ENCODE data around the gene FAM13A. TPM values are rescaled to one million over a fixed set of nuclear protein-coding genes. Genes with fewer than 3 reads are reported as not detected.

The FAM13A gene
- total and polyA plus RNA-seq, 10 of the 15 experiments (the other 5 are each of a cell fraction or from before 2014, with no cell fraction given): 0.05 to 1.8 (median 0.27) TPM; not detected in 1

DNA sequence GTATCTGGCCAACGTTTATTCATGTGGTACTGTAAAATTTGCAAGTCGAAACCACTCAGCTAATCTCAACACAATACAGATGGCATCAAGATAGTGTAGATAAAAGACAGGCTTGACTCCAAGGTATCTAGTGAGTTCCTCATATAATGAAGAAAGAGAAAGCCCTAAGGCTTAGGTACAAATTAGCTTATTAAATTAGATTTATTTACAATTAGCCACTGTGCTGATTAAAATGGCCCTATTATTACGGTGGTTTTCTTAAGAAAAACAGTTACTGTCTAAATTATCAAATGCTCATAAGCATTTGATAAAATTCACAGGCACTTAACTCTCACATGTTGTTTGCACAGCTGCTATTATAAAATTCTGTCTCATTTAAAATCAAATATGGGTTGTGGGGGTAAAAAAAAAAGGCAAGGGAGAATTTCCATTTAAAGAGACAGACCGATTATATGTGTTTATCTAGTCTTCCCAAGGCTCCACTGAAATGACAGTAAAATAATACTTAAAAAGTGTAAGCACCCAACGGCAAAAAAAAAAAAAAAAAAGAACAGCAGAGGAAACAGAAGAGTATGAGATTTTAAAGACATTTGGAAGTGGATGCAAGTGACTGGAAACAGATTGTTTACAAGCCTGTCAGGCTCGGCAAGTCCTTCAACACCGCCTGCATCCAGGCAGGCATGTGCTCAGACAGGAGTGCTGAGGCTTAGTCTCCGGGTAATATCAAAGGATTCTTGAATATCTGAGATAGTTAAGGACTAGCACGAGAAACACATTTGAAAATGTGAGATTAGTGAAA lies 55.1 kb downstream of the FAM13A start (continued):
- TF ChIP-seq, protein P1, sequence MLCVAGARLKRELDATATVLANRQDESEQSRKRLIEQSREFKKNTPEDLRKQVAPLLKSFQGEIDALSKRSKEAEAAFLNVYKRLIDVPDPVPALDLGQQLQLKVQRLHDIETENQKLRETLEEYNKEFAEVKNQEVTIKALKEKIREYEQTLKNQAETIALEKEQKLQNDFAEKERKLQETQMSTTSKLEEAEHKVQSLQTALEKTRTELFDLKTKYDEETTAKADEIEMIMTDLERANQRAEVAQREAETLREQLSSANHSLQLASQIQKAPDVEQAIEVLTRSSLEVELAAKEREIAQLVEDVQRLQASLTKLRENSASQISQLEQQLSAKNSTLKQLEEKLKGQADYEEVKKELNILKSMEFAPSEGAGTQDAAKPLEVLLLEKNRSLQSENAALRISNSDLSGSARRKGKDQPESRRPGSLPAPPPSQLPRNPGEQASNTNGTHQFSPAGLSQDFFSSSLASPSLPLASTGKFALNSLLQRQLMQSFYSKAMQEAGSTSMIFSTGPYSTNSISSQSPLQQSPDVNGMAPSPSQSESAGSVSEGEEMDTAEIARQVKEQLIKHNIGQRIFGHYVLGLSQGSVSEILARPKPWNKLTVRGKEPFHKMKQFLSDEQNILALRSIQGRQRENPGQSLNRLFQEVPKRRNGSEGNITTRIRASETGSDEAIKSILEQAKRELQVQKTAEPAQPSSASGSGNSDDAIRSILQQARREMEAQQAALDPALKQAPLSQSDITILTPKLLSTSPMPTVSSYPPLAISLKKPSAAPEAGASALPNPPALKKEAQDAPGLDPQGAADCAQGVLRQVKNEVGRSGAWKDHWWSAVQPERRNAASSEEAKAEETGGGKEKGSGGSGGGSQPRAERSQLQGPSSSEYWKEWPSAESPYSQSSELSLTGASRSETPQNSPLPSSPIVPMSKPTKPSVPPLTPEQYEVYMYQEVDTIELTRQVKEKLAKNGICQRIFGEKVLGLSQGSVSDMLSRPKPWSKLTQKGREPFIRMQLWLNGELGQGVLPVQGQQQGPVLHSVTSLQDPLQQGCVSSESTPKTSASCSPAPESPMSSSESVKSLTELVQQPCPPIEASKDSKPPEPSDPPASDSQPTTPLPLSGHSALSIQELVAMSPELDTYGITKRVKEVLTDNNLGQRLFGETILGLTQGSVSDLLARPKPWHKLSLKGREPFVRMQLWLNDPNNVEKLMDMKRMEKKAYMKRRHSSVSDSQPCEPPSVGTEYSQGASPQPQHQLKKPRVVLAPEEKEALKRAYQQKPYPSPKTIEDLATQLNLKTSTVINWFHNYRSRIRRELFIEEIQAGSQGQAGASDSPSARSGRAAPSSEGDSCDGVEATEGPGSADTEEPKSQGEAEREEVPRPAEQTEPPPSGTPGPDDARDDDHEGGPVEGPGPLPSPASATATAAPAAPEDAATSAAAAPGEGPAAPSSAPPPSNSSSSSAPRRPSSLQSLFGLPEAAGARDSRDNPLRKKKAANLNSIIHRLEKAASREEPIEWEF (IDR thresholded peaks at IDR 0.05; ENCODE audit: insufficient replicate concordance, low read depth, low read length): no peak

GRCh38 chr4:89000844-89001360 lies 56.1 kb downstream of the FAM13A start:
- ChIA-PET CTCF (interaction anchor here (1.3 to 3.8 kb wide), 3 partner anchors 10 to 181 kb away, joined by 3 to 14 read pairs (median 4); no protein-coding TSS in a partner anchor), RAD21 (ENCODE audit: unreplicated experiment) (no interaction called here), POLR2A (no interaction called here), SMC1A (ENCODE audit: uncharacterized antibody, unreplicated experiment) (interaction anchor here (0.9 to 3.1 kb wide), 3 partner anchors 8 to 182 kb away, joined by 4 to 17 read pairs (median 10); no protein-coding TSS in a partner anchor)
- Histone ChIP-seq H3K9ac (ENCODE audit: control insufficient read depth, insufficient read depth, low read length) (no peak overlapping the region), H3K4me1 (ENCODE audit: control insufficient read depth, insufficient read depth, low read length) (no peaks in the 10 kb centered on the region), H3K79me2 (ENCODE audit: control insufficient read depth, insufficient read depth, low read length) (no peaks in the 10 kb centered on the region), H4K20me1 (ENCODE audit: control insufficient read depth, insufficient read depth) (no peaks in the 10 kb centered on the region), H3K27ac (ENCODE audit: control insufficient read depth, insufficient read depth) (no peak overlapping the region), H3K4me2 (ENCODE audit: control insufficient read depth, insufficient read depth) (no peak overlapping the region), H3K36me3 (ENCODE audit: control insufficient read depth in 2 of 2, insufficient read depth in 2 of 2, low read length in 1 of 2) (no peaks in the 10 kb centered on the region), H3K4me3 (no peak overlapping the region), H3K27me3 (replicated peaks in 1 of 2; ENCODE audit: control insufficient read depth in 2 of 2, insufficient read depth in 2 of 2, low read length in 1 of 2) (no peaks in the 10 kb centered on the region), H3K9me3 (replicated peaks; ENCODE audit: control insufficient read depth, insufficient read depth, low read length) (no peaks in the 10 kb centered on the region), H2AFZ (ENCODE audit: control insufficient read depth, low read depth, low read length) (no peak overlapping the region)
- TF ChIP-seq NRF1 (conservative IDR thresholded peaks at IDR 0.05; ENCODE audit: low read depth, low read length) (no peak), EZH2 (IDR thresholded peaks at IDR 0.05; ENCODE audit: borderline replicate concordance, control insufficient read depth, low read depth, low read length) (no peak), ZNF24 (IDR thresholded peaks at IDR 0.05) (no peak), ZNF622 (IDR thresholded peaks at IDR 0.05) (no peak), NKRF (conservative IDR thresholded peaks at IDR 0.05) (no peak), SMC3 (IDR thresholded peaks at IDR 0.05; ENCODE audit: borderline replicate concordance, low read length) (no peak), DPF2 (IDR thresholded peaks at IDR 0.05) (no peak), IKZF1 (conservative IDR thresholded peaks at IDR 0.05) (no peak), MTA3 (IDR thresholded peaks at IDR 0.05; ENCODE audit: borderline replicate concordance, low read length) (no peak)
- DNase-seq (ENCODE audit: low read depth, low spot score): no peak
- intact Hi-C loops (cut with micrococcal nuclease; ENCODE audit: unreplicated experiment): no loop called here
- ATAC-seq: no peak
- whole genome bisulfite sequencing (ENCODE audit: insufficient coverage, insufficient replicate concordance, low lambda C conversion rate, missing lambda C conversion rate): 39% methylated on average over 3 of the region's 3 CpGs
- in situ Hi-C loops (cut with MboI): no loop called here
- no peak for FAIRE-seq
- no TSS peak for BruUV-seq (replicated peaks)

Data from GM12878 (cell line).